Calu3 (cell line): ENCODE results near the gene COPB1. TPM values are rescaled to one million over a fixed set of nuclear protein-coding genes. Genes with fewer than 3 reads are reported as not detected.

Experiments
- Bru-seq: library from RNA; stranded (reverse); fragments of 400-500 nt; gene quantifications from one replicate; lab custom pipeline; 2021; lab: Mats Ljungman, UMichigan
- BruChase-seq, 2 experiments: library from RNA; stranded (reverse); fragments of 400-500 nt; gene quantifications; one replicate each; lab custom pipeline; 2021; lab: Mats Ljungman, UMichigan
- BruUV-seq: library from RNA; stranded (reverse); fragments of 400-500 nt; replicated peaks from 2 replicates; lab custom pipeline; 2021; lab: Mats Ljungman, UMichigan
- CTCF ChIA-PET: fragments of 300-600 bp; sonication (Branson Sonifier 250); formaldehyde crosslinking; loops from one replicate; lab custom pipeline; 2022; ENCODE audit warnings: antibody characterized with exemption; lab: Charles Lee
- DNase-seq: peaks from one replicate; pipeline ENCODE4 v3.0.0; 2022
- H3K27ac Mint-ChIP-seq: one replicate; pipeline ENCODE4 v1.8.0; 2022; ENCODE audit warnings: mixed read lengths; ENCODE audit not compliant: unreplicated experiment
- H3K27me3 Mint-ChIP-seq: one replicate; pipeline ENCODE4 v1.8.0; 2022; ENCODE audit warnings: mixed read lengths; ENCODE audit not compliant: unreplicated experiment
- H3K36me3 Mint-ChIP-seq: one replicate; pipeline ENCODE4 v1.8.0; 2022; ENCODE audit warnings: mild to moderate bottlenecking, moderate library complexity, mixed read lengths; ENCODE audit not compliant: insufficient read depth, unreplicated experiment
- H3K4me1 Mint-ChIP-seq: one replicate; pipeline ENCODE4 v1.8.0; 2022; ENCODE audit warnings: mild to moderate bottlenecking, low read depth, mixed read lengths; ENCODE audit not compliant: unreplicated experiment
- H3K4me3 Mint-ChIP-seq: one replicate; pipeline ENCODE4 v1.8.0; 2022; ENCODE audit warnings: mild to moderate bottlenecking, low read depth, moderate library complexity, mixed read lengths; ENCODE audit not compliant: unreplicated experiment
- H3K9me3 Mint-ChIP-seq: one replicate; pipeline ENCODE4 v1.8.0; 2022; ENCODE audit warnings: low read depth, mixed read lengths; ENCODE audit not compliant: unreplicated experiment
- intact Hi-C: fragments of 100-400 bp; cut with micrococcal nuclease; formaldehyde crosslinking; loops from one replicate; pipeline ENCODE4 v1.10.0; 2022; ENCODE audit not compliant: unreplicated experiment
- long read RNA-seq: library from polyadenylated mRNA; stranded (forward); transcript quantifications from one replicate; pipeline ENCODE4 v2.0.0, GENCODE V29; 2022
- total RNA-seq: library from RNA; stranded (reverse); gene quantifications from 2 replicates; pipeline ENCODE4 v1.2.3, GENCODE V29; 2022
- TF ChIP-seq, protein P1 (sequence below): fragments of 200-600 bp; IDR thresholded peaks from one replicate; pipeline ENCODE4 v1.8.0; 2022; ENCODE audit warnings: antibody characterized with exemption; ENCODE audit not compliant: unreplicated experiment

Gene COPB1
- total RNA-seq (92.1 and 95.5 TPM in 2 replicates), Bru-seq, nascent RNA (percentile 86 among the genes with signal in this experiment), BruChase-seq, experiment 1, labeled RNA remaining after a 6-hour chase (percentile 95 among the genes with signal in this experiment), BruChase-seq, experiment 2, labeled RNA remaining after a 2-hour chase (percentile 87 among the genes with signal in this experiment)
- long read RNA-seq, transcript COPB1-202 (22 exons, 3,382 nt), result major isoform, 69 of 111 reads
- long read RNA-seq, transcript COPB1-201 (22 exons, 3,481 nt), result minor isoform, 8 of 111 reads
- long read RNA-seq, partial matches to known transcripts, result 5 of 111 reads
- long read RNA-seq, other reads (novel, unspliced or antisense), result 29 of 111 reads

- intact Hi-C loops, result no loop called here
- Mint-ChIP-seq H3K4me3 (peak within 1 kb of the TSS; percentile 79), H3K27ac (peak within 1 kb of the TSS; percentile 67), H3K4me1 (no peaks in the 10 kb centered on the region), H3K36me3 (peaks cover 60% of the 10 kb centered on the region), H3K9me3 (no peaks in the 10 kb centered on the region), H3K27me3 (no peaks in the 10 kb centered on the region)
- CTCF ChIA-PET, result interaction anchor here (0.6 to 1.6 kb wide), 4 partner anchors 9 to 145 kb away, joined by 3 to 5 read pairs (median 3); no protein-coding TSS in a partner anchor
- BruUV-seq, result no TSS peak
- DNase-seq, result peak; percentile 91
- TF ChIP-seq, protein P1, sequence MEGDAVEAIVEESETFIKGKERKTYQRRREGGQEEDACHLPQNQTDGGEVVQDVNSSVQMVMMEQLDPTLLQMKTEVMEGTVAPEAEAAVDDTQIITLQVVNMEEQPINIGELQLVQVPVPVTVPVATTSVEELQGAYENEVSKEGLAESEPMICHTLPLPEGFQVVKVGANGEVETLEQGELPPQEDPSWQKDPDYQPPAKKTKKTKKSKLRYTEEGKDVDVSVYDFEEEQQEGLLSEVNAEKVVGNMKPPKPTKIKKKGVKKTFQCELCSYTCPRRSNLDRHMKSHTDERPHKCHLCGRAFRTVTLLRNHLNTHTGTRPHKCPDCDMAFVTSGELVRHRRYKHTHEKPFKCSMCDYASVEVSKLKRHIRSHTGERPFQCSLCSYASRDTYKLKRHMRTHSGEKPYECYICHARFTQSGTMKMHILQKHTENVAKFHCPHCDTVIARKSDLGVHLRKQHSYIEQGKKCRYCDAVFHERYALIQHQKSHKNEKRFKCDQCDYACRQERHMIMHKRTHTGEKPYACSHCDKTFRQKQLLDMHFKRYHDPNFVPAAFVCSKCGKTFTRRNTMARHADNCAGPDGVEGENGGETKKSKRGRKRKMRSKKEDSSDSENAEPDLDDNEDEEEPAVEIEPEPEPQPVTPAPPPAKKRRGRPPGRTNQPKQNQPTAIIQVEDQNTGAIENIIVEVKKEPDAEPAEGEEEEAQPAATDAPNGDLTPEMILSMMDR, result no peak
Measured at GRCh38 chr11:14499560-14500180, at the start of gene COPB1. TSS of gene COPB1 (minus strand) at chr11:14499811. CDS start at chr11:14498928, 883 bp downstream.

DNA sequence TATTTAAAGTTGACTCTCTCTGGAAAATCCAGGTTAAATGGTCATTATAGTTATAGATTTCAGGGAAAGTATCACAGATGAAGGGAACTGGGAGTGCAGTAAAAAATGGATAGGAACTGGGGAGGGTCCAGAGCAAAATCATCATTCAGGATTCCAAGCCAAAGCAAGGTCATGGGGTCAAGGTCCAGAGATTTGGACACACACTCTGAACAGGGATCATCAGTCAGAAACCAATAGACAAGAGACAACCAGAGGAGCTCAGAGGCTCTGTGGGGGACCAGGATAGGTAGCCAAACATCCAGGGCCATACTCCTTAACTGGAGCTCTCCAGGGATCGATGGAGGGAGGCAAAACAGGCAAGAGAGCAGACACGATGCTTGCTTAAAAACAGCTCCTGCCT, 47.8 kb upstream of the COPB1 start:
- H3K9me3 Mint-ChIP-seq, result no peaks in the 10 kb centered on the region

GRCh38 chr11:14546672-14547071, 47.1 kb upstream of the COPB1 start:
- no TSS peak for BruUV-seq
- no peak overlapping the region for H3K4me3 Mint-ChIP-seq
- no peaks in the 10 kb centered on the region for H3K9me3 Mint-ChIP-seq
- no peaks in the 10 kb centered on the region for H3K27me3 Mint-ChIP-seq
- no peak for DNase-seq
- CTCF ChIA-PET, result no interaction called here
- TF ChIP-seq, protein P1, result no peak
- H3K27ac Mint-ChIP-seq, result no peak overlapping the region
- no peaks in the 10 kb centered on the region for H3K36me3 Mint-ChIP-seq
- H3K4me1 Mint-ChIP-seq, result no peaks in the 10 kb centered on the region
- intact Hi-C loops, result no loop called here

More for the DNA sequence above, 47.8 kb upstream of the COPB1 start:
- no TSS peak for BruUV-seq
- CTCF ChIA-PET, result interaction anchor here (0.7 kb wide), 1 partner anchor 247 kb away, joined by 3 read pairs; no protein-coding TSS in a partner anchor
- Mint-ChIP-seq H3K27ac (no peak overlapping the region), H3K36me3 (no peaks in the 10 kb centered on the region), H3K4me1 (no peaks in the 10 kb centered on the region), H3K27me3 (no peaks in the 10 kb centered on the region), H3K4me3 (no peak overlapping the region)
- no peak for DNase-seq
- TF ChIP-seq, protein P1, result no peak
- intact Hi-C loops, result no loop called here

GRCh38 chr11:14544611-14545010, 45.0 kb upstream of the COPB1 start:
- Mint-ChIP-seq H3K4me1 (no peaks in the 10 kb centered on the region), H3K36me3 (no peaks in the 10 kb centered on the region), H3K4me3 (no peak overlapping the region), H3K9me3 (no peaks in the 10 kb centered on the region), H3K27me3 (no peaks in the 10 kb centered on the region), H3K27ac (no peak overlapping the region)
- intact Hi-C loops, result no loop called here
- DNase-seq, result no peak
- CTCF ChIA-PET, result no interaction called here
- no TSS peak for BruUV-seq
- TF ChIP-seq, protein P1, result no peak
